GM23338 (cell line): ENCODE data around the gene USP6NL. TPM values are rescaled to one million over a fixed set of nuclear protein-coding genes. Genes with fewer than 3 reads are reported as not detected.

Experiments used
- ATAC-seq: fragments of 200-7000 bp; cut with Tn5 transposase; 3 replicates; pipeline ENCODE4 v1.9.1; 2020
- DNase-seq: peaks from one replicate; pipeline ENCODE4 v3.0.0-alpha.2; 2015; ENCODE audit warnings: low spot score
- H2AFZ ChIP-seq: fragments of 200-600 bp; sonication (generic); 2 replicates; pipeline ENCODE4 v1.8.0; 2016; ENCODE audit warnings: antibody characterized with exemption, mild to moderate bottlenecking, moderate library complexity
- H3F3A ChIP-seq: fragments of 200-600 bp; sonication (generic); replicated peaks from 2 replicates; pipeline ENCODE4 v1.8.0; 2017; ENCODE audit warnings: antibody characterized with exemption, mixed run types, low read depth
- H3K27ac ChIP-seq: fragments of 200-600 bp; sonication (generic); 2 replicates; pipeline ENCODE4 v1.6.1; 2016; ENCODE audit warnings: low read depth
- H3K27me3 ChIP-seq: fragments of 200-600 bp; sonication (generic); 2 replicates; pipeline ENCODE4 v1.8.0; 2016; ENCODE audit warnings: mild to moderate bottlenecking, mixed run types, moderate library complexity; ENCODE audit not compliant: insufficient read depth
- H3K36me3 ChIP-seq: fragments of 200-600 bp; sonication (generic); 2 replicates; pipeline ENCODE4 v1.8.0; 2016; ENCODE audit warnings: mild to moderate bottlenecking; ENCODE audit not compliant: insufficient read depth
- H3K4me1 ChIP-seq: fragments of 200-600 bp; sonication (generic); 2 replicates; pipeline ENCODE4 v1.8.0; 2016; ENCODE audit warnings: mild to moderate bottlenecking, moderate library complexity; ENCODE audit not compliant: insufficient read depth
- H3K4me2 ChIP-seq: fragments of 200-600 bp; sonication (generic); 2 replicates; pipeline ENCODE4 v1.7.1; 2017; ENCODE audit warnings: mixed run types
- H3K4me3 ChIP-seq: fragments of 200-600 bp; sonication (generic); 2 replicates; pipeline ENCODE4 v1.6.1; 2016; ENCODE audit warnings: mixed run types
- H3K79me2 ChIP-seq: fragments of 200-600 bp; sonication (generic); replicated peaks from 2 replicates; pipeline ENCODE4 v1.8.0; 2017; ENCODE audit warnings: mild to moderate bottlenecking; ENCODE audit not compliant: insufficient read depth
- H3K9me2 ChIP-seq: fragments of 200-600 bp; sonication (generic); 2 replicates; pipeline ENCODE4 v1.8.0; 2017; ENCODE audit not compliant: insufficient read depth
- H4K20me1 ChIP-seq: fragments of 200-600 bp; sonication (generic); replicated peaks from 2 replicates; pipeline ENCODE4 v1.8.0; 2017; ENCODE audit warnings: mild to moderate bottlenecking; ENCODE audit not compliant: insufficient read depth
- H3K27ac Mint-ChIP-seq: 2 replicates; pipeline ENCODE4 v1.8.0; 2020; ENCODE audit warnings: inconsistent platforms, mild to moderate bottlenecking, moderate library complexity, mixed read lengths
- H3K27me3 Mint-ChIP-seq: 3 replicates; pipeline ENCODE4 v1.8.0; 2022; ENCODE audit warnings: low read depth, mild to moderate bottlenecking, moderate library complexity, mixed read lengths, inconsistent platforms; ENCODE audit not compliant: insufficient read depth, poor library complexity
- H3K36me3 Mint-ChIP-seq: 3 replicates; pipeline ENCODE4 v1.8.0; 2021; ENCODE audit warnings: low read depth, mild to moderate bottlenecking, inconsistent platforms, moderate library complexity, mixed read lengths
- H3K4me1 Mint-ChIP-seq: 3 replicates; pipeline ENCODE4 v1.8.0; 2020; ENCODE audit warnings: mild to moderate bottlenecking, inconsistent platforms, mixed read lengths
- H3K4me3 Mint-ChIP-seq: 3 replicates; pipeline ENCODE4 v1.8.0; 2021; ENCODE audit warnings: moderate library complexity, mild to moderate bottlenecking, inconsistent platforms, mixed read lengths
- H3K9me3 Mint-ChIP-seq: 3 replicates; pipeline ENCODE4 v1.8.0; 2020; ENCODE audit warnings: moderate library complexity, mild to moderate bottlenecking, inconsistent platforms, mixed read lengths
- CREB1 ChIP-seq: fragments of 250-450 bp; sonication (Bioruptor Pico); IDR thresholded peaks from 2 replicates; pipeline ENCODE4 v1.5.0; 2020; ENCODE audit warnings: low read depth, mild to moderate bottlenecking, moderate library complexity
- EZH2 ChIP-seq: fragments of 200-600 bp; sonication (generic); IDR thresholded peaks from one replicate; pipeline ENCODE4 v1.8.0; 2017; ENCODE audit warnings: antibody characterized with exemption, mild to moderate bottlenecking, low read depth; ENCODE audit not compliant: unreplicated experiment
- EZH2phosphoT487 ChIP-seq: fragments of 200-600 bp; sonication (generic); IDR thresholded peaks from one replicate; pipeline ENCODE4 v1.8.1; 2018; ENCODE audit warnings: antibody characterized with exemption; ENCODE audit not compliant: unreplicated experiment
- JUNB ChIP-seq: IDR thresholded peaks from one replicate; pipeline ENCODE4 v1.6.1; 2016; ENCODE audit warnings: antibody characterized with exemption; ENCODE audit not compliant: unreplicated experiment
- NANOG ChIP-seq: IDR thresholded peaks from 2 replicates; pipeline ENCODE4 v1.6.1; 2016; ENCODE audit warnings: antibody characterized with exemption, borderline replicate concordance
- POLR2AphosphoS5 ChIP-seq: IDR thresholded peaks from 2 replicates; pipeline ENCODE4 v1.6.1; 2016; ENCODE audit warnings: antibody characterized with exemption, low read depth
- STAT1 ChIP-seq: IDR thresholded peaks from one replicate; pipeline ENCODE4 v1.6.1; 2016; ENCODE audit warnings: antibody characterized with exemption; ENCODE audit not compliant: unreplicated experiment
- ZNF114 ChIP-seq: fragments of 250-450 bp; sonication (Bioruptor Pico); IDR thresholded peaks from 2 replicates; pipeline ENCODE4 v1.5.0; 2020; ENCODE audit warnings: mild to moderate bottlenecking, moderate library complexity
- ZNF331 ChIP-seq: fragments of 250-450 bp; sonication (Bioruptor Pico); IDR thresholded peaks from 2 replicates; pipeline ENCODE4 v1.5.0; 2020; ENCODE audit warnings: low read depth, mild to moderate bottlenecking, moderate library complexity
- polyA plus RNA-seq: library from polyadenylated mRNA; unstranded; fragments of >200 nt; fragmentation: Nextera tagmentation; extraction: Ambion mirVana; gene quantifications from 2 replicates; pipeline ENCODE4 v1.2.1, GENCODE V29; 2016
- total RNA-seq: library from RNA; depleted of rRNA; stranded (reverse); fragments of >200 nt; shearing (Covaris generic); gene quantifications from 2 replicates; pipeline ENCODE4 v1.2.3, GENCODE V29; 2014
- TF ChIP-seq, protein P1 (sequence below): IDR thresholded peaks from 2 replicates; pipeline ENCODE4 v1.6.1; 2016; ENCODE audit warnings: antibody characterized with exemption
- TF ChIP-seq, protein P2 (sequence below), 2 experiments: fragments of 200-600 bp in 1 of 2; sonication (generic) in 1 of 2; conservative IDR thresholded peaks; 2 replicates each; pipeline versions ENCODE4 v1.5.1 to v1.6.1; 2016 to 2017; ENCODE audit warnings: antibody characterized with exemption in 2 of 2, low read depth in 2 of 2, mild to moderate bottlenecking in 2 of 2, moderate library complexity in 1 of 2
- TF ChIP-seq, protein P3 (sequence below): IDR thresholded peaks from one replicate; pipeline ENCODE4 v1.6.1; 2018; ENCODE audit warnings: antibody characterized with exemption; ENCODE audit not compliant: unreplicated experiment

USP6NL gene
- total and polyA plus RNA-seq, 2 experiments from 2014 or later, result 8.1 to 29.7 TPM

DNA sequence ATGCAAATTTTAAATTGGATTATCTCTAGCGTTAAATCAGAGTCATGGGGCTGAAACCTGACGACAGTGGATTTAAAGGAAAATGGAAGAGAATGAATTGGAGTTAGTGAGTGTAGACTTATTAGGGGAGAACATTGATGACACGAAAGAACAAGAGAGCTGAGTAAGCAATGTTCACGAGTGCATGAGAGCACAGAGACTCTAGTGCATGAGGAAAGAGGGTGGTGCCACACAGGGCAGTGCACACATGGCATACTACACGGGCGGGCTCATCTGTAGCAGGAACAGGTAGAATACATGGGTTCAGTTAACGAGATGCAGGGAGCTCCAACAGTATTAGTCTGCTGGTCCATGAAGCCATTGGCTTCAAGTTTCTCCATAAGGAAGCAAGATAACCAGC lies 53.9 kb downstream of the USP6NL start:
- H4K20me1 ChIP-seq, result peaks cover 24% of the 10 kb centered on the region
- peaks cover 6% of the 10 kb centered on the region; the same call in 2 of the 3 replicates for H3K36me3 Mint-ChIP-seq
- H3K27me3 ChIP-seq, result no peaks in the 10 kb centered on the region
- peaks cover 9% of the 10 kb centered on the region; the same call in 1 of the 2 replicates for H3K4me1 ChIP-seq
- no peak overlapping the region for H3K4me2 ChIP-seq
- no peak overlapping the region for H3K4me3 ChIP-seq
- DNase-seq (no peak), ATAC-seq (no peak)
- no peak overlapping the region for H3K4me3 Mint-ChIP-seq
- H3K27ac ChIP-seq, result no peak overlapping the region
- H3F3A ChIP-seq, result no peaks in the 10 kb centered on the region
- peaks cover 23% of the 10 kb centered on the region for H3K4me1 Mint-ChIP-seq
- peaks cover 96% of the 10 kb centered on the region for H3K79me2 ChIP-seq
- no peaks in the 10 kb centered on the region for H3K9me2 ChIP-seq
- no peaks in the 10 kb centered on the region for H3K36me3 ChIP-seq
- no peaks in the 10 kb centered on the region; the same call in 2 of the 3 replicates for H3K9me3 Mint-ChIP-seq
- peaks cover 2% of the 10 kb centered on the region for H3K27me3 Mint-ChIP-seq
- no peak overlapping the region for H3K27ac Mint-ChIP-seq
- H2AFZ ChIP-seq, result no peak overlapping the region
- no peak for TF ChIP-seq EZH2

DNA sequence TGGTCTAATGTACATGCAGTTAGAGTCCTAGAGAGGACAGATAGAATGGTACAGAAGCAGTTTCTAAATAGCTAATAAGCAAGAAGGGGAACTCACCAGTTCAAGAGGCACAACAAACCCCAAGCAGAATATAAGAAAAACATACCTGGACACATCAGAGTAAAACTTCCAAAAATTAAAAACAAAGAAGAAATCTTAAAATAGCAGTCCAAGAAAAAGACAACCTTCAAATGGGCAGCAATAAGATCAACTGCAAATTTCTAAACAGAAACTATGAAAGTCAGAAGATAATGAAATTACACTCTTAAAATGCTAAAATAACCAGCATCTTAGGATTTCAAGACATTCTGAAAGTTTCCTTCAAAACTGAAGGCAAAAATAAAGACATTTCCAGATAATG lies 55.9 kb downstream of the USP6NL start:
- H4K20me1 ChIP-seq, result peaks cover 15% of the 10 kb centered on the region
- peaks cover 3% of the 10 kb centered on the region; the same call in 1 of the 3 replicates for H3K36me3 Mint-ChIP-seq
- peaks cover 14% of the 10 kb centered on the region; the same call in 1 of the 2 replicates for H3K4me1 ChIP-seq
- no peaks in the 10 kb centered on the region for H3K36me3 ChIP-seq
- no peak overlapping the region for H3K4me2 ChIP-seq
- peaks cover 2% of the 10 kb centered on the region for H3K27me3 Mint-ChIP-seq
- no peak overlapping the region for H3K27ac ChIP-seq
- H3K9me3 Mint-ChIP-seq, result no peaks in the 10 kb centered on the region
- no peak for ATAC-seq
- H3K4me1 Mint-ChIP-seq, result peaks cover 25% of the 10 kb centered on the region
- H3K27me3 ChIP-seq, result no peaks in the 10 kb centered on the region
- H3F3A ChIP-seq, result no peaks in the 10 kb centered on the region
- no peak overlapping the region for H2AFZ ChIP-seq
- no peak for DNase-seq
- no peak overlapping the region for H3K4me3 Mint-ChIP-seq
- H3K27ac Mint-ChIP-seq, result no peak overlapping the region
- H3K4me3 ChIP-seq, result no peak overlapping the region
- H3K9me2 ChIP-seq, result no peaks in the 10 kb centered on the region
- H3K79me2 ChIP-seq, result peaks cover 95% of the 10 kb centered on the region
- TF ChIP-seq, protein P1, sequence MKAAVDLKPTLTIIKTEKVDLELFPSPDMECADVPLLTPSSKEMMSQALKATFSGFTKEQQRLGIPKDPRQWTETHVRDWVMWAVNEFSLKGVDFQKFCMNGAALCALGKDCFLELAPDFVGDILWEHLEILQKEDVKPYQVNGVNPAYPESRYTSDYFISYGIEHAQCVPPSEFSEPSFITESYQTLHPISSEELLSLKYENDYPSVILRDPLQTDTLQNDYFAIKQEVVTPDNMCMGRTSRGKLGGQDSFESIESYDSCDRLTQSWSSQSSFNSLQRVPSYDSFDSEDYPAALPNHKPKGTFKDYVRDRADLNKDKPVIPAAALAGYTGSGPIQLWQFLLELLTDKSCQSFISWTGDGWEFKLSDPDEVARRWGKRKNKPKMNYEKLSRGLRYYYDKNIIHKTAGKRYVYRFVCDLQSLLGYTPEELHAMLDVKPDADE, result no peak
- TF ChIP-seq, protein P2, sequence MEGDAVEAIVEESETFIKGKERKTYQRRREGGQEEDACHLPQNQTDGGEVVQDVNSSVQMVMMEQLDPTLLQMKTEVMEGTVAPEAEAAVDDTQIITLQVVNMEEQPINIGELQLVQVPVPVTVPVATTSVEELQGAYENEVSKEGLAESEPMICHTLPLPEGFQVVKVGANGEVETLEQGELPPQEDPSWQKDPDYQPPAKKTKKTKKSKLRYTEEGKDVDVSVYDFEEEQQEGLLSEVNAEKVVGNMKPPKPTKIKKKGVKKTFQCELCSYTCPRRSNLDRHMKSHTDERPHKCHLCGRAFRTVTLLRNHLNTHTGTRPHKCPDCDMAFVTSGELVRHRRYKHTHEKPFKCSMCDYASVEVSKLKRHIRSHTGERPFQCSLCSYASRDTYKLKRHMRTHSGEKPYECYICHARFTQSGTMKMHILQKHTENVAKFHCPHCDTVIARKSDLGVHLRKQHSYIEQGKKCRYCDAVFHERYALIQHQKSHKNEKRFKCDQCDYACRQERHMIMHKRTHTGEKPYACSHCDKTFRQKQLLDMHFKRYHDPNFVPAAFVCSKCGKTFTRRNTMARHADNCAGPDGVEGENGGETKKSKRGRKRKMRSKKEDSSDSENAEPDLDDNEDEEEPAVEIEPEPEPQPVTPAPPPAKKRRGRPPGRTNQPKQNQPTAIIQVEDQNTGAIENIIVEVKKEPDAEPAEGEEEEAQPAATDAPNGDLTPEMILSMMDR (conservative IDR thresholded peaks at IDR 0.05; ENCODE audit: low read depth in 2 of 2), result no peak
- TF ChIP-seq, protein P3, sequence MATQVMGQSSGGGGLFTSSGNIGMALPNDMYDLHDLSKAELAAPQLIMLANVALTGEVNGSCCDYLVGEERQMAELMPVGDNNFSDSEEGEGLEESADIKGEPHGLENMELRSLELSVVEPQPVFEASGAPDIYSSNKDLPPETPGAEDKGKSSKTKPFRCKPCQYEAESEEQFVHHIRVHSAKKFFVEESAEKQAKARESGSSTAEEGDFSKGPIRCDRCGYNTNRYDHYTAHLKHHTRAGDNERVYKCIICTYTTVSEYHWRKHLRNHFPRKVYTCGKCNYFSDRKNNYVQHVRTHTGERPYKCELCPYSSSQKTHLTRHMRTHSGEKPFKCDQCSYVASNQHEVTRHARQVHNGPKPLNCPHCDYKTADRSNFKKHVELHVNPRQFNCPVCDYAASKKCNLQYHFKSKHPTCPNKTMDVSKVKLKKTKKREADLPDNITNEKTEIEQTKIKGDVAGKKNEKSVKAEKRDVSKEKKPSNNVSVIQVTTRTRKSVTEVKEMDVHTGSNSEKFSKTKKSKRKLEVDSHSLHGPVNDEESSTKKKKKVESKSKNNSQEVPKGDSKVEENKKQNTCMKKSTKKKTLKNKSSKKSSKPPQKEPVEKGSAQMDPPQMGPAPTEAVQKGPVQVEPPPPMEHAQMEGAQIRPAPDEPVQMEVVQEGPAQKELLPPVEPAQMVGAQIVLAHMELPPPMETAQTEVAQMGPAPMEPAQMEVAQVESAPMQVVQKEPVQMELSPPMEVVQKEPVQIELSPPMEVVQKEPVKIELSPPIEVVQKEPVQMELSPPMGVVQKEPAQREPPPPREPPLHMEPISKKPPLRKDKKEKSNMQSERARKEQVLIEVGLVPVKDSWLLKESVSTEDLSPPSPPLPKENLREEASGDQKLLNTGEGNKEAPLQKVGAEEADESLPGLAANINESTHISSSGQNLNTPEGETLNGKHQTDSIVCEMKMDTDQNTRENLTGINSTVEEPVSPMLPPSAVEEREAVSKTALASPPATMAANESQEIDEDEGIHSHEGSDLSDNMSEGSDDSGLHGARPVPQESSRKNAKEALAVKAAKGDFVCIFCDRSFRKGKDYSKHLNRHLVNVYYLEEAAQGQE, result no peak
- TF ChIP-seq JUNB, result no peak
- TF ChIP-seq STAT1, result no peak
- no peak for TF ChIP-seq POLR2AphosphoS5
- TF ChIP-seq EZH2phosphoT487, result no peak
- TF ChIP-seq ZNF331, result no peak
- TF ChIP-seq NANOG, result no peak
- TF ChIP-seq EZH2, result no peak
- TF ChIP-seq ZNF114, result no peak
- no peak for TF ChIP-seq CREB1
